GM23338 (cell line): ENCODE results near the gene ADAMTS17. TPM values are rescaled to one million over a fixed set of nuclear protein-coding genes. Genes with fewer than 3 reads are reported as not detected.

Source experiments
- ATAC-seq: fragments of 200-7000 bp; cut with Tn5 transposase; 3 replicates; pipeline ENCODE4 v1.9.1; 2020
- DNase-seq: peaks from one replicate; pipeline ENCODE4 v3.0.0-alpha.2; 2015; ENCODE audit warnings: low spot score
- H2AFZ ChIP-seq: fragments of 200-600 bp; sonication (generic); 2 replicates; pipeline ENCODE4 v1.8.0; 2016; ENCODE audit warnings: antibody characterized with exemption, mild to moderate bottlenecking, moderate library complexity
- H3F3A ChIP-seq: fragments of 200-600 bp; sonication (generic); replicated peaks from 2 replicates; pipeline ENCODE4 v1.8.0; 2017; ENCODE audit warnings: antibody characterized with exemption, mixed run types, low read depth
- H3K27ac ChIP-seq: fragments of 200-600 bp; sonication (generic); 2 replicates; pipeline ENCODE4 v1.6.1; 2016; ENCODE audit warnings: low read depth
- H3K27me3 ChIP-seq: fragments of 200-600 bp; sonication (generic); 2 replicates; pipeline ENCODE4 v1.8.0; 2016; ENCODE audit warnings: mild to moderate bottlenecking, mixed run types, moderate library complexity; ENCODE audit not compliant: insufficient read depth
- H3K36me3 ChIP-seq: fragments of 200-600 bp; sonication (generic); 2 replicates; pipeline ENCODE4 v1.8.0; 2016; ENCODE audit warnings: mild to moderate bottlenecking; ENCODE audit not compliant: insufficient read depth
- H3K4me1 ChIP-seq: fragments of 200-600 bp; sonication (generic); 2 replicates; pipeline ENCODE4 v1.8.0; 2016; ENCODE audit warnings: mild to moderate bottlenecking, moderate library complexity; ENCODE audit not compliant: insufficient read depth
- H3K4me2 ChIP-seq: fragments of 200-600 bp; sonication (generic); 2 replicates; pipeline ENCODE4 v1.7.1; 2017; ENCODE audit warnings: mixed run types
- H3K4me3 ChIP-seq: fragments of 200-600 bp; sonication (generic); 2 replicates; pipeline ENCODE4 v1.6.1; 2016; ENCODE audit warnings: mixed run types
- H3K79me2 ChIP-seq: fragments of 200-600 bp; sonication (generic); replicated peaks from 2 replicates; pipeline ENCODE4 v1.8.0; 2017; ENCODE audit warnings: mild to moderate bottlenecking; ENCODE audit not compliant: insufficient read depth
- H3K9me2 ChIP-seq: fragments of 200-600 bp; sonication (generic); 2 replicates; pipeline ENCODE4 v1.8.0; 2017; ENCODE audit not compliant: insufficient read depth
- H4K20me1 ChIP-seq: fragments of 200-600 bp; sonication (generic); replicated peaks from 2 replicates; pipeline ENCODE4 v1.8.0; 2017; ENCODE audit warnings: mild to moderate bottlenecking; ENCODE audit not compliant: insufficient read depth
- H3K27ac Mint-ChIP-seq: 2 replicates; pipeline ENCODE4 v1.8.0; 2020; ENCODE audit warnings: inconsistent platforms, mild to moderate bottlenecking, moderate library complexity, mixed read lengths
- H3K27me3 Mint-ChIP-seq: 3 replicates; pipeline ENCODE4 v1.8.0; 2022; ENCODE audit warnings: low read depth, mild to moderate bottlenecking, moderate library complexity, mixed read lengths, inconsistent platforms; ENCODE audit not compliant: insufficient read depth, poor library complexity
- H3K36me3 Mint-ChIP-seq: 3 replicates; pipeline ENCODE4 v1.8.0; 2021; ENCODE audit warnings: low read depth, mild to moderate bottlenecking, inconsistent platforms, moderate library complexity, mixed read lengths
- H3K4me1 Mint-ChIP-seq: 3 replicates; pipeline ENCODE4 v1.8.0; 2020; ENCODE audit warnings: mild to moderate bottlenecking, inconsistent platforms, mixed read lengths
- H3K4me3 Mint-ChIP-seq: 3 replicates; pipeline ENCODE4 v1.8.0; 2021; ENCODE audit warnings: moderate library complexity, mild to moderate bottlenecking, inconsistent platforms, mixed read lengths
- H3K9me3 Mint-ChIP-seq: 3 replicates; pipeline ENCODE4 v1.8.0; 2020; ENCODE audit warnings: moderate library complexity, mild to moderate bottlenecking, inconsistent platforms, mixed read lengths
- CREB1 ChIP-seq: fragments of 250-450 bp; sonication (Bioruptor Pico); IDR thresholded peaks from 2 replicates; pipeline ENCODE4 v1.5.0; 2020; ENCODE audit warnings: low read depth, mild to moderate bottlenecking, moderate library complexity
- ETS1 ChIP-seq: IDR thresholded peaks from 2 replicates; pipeline ENCODE4 v1.6.1; 2016; ENCODE audit warnings: antibody characterized with exemption
- EZH2 ChIP-seq: fragments of 200-600 bp; sonication (generic); IDR thresholded peaks from one replicate; pipeline ENCODE4 v1.8.0; 2017; ENCODE audit warnings: antibody characterized with exemption, mild to moderate bottlenecking, low read depth; ENCODE audit not compliant: unreplicated experiment
- JUNB ChIP-seq: IDR thresholded peaks from one replicate; pipeline ENCODE4 v1.6.1; 2016; ENCODE audit warnings: antibody characterized with exemption; ENCODE audit not compliant: unreplicated experiment
- NANOG ChIP-seq: IDR thresholded peaks from 2 replicates; pipeline ENCODE4 v1.6.1; 2016; ENCODE audit warnings: antibody characterized with exemption, borderline replicate concordance
- REST ChIP-seq: IDR thresholded peaks from one replicate; pipeline ENCODE4 v1.6.1; 2018; ENCODE audit warnings: antibody characterized with exemption; ENCODE audit not compliant: unreplicated experiment
- STAT1 ChIP-seq: IDR thresholded peaks from one replicate; pipeline ENCODE4 v1.6.1; 2016; ENCODE audit warnings: antibody characterized with exemption; ENCODE audit not compliant: unreplicated experiment
- ZNF114 ChIP-seq: fragments of 250-450 bp; sonication (Bioruptor Pico); IDR thresholded peaks from 2 replicates; pipeline ENCODE4 v1.5.0; 2020; ENCODE audit warnings: mild to moderate bottlenecking, moderate library complexity
- polyA plus RNA-seq: library from polyadenylated mRNA; unstranded; fragments of >200 nt; fragmentation: Nextera tagmentation; extraction: Ambion mirVana; gene quantifications from 2 replicates; pipeline ENCODE4 v1.2.1, GENCODE V29; 2016
- total RNA-seq: library from RNA; depleted of rRNA; stranded (reverse); fragments of >200 nt; shearing (Covaris generic); gene quantifications from 2 replicates; pipeline ENCODE4 v1.2.3, GENCODE V29; 2014
- TF ChIP-seq, protein P1 (sequence below), 2 experiments: fragments of 200-600 bp in 1 of 2; sonication (generic) in 1 of 2; conservative IDR thresholded peaks; 2 replicates each; pipeline versions ENCODE4 v1.5.1 to v1.6.1; 2016 to 2017; ENCODE audit warnings: antibody characterized with exemption in 2 of 2, low read depth in 2 of 2, mild to moderate bottlenecking in 2 of 2, moderate library complexity in 1 of 2

ADAMTS17 gene
- total and polyA plus RNA-seq, 2 experiments from 2014 or later = 0.60 to 3.8 TPM

DNA sequence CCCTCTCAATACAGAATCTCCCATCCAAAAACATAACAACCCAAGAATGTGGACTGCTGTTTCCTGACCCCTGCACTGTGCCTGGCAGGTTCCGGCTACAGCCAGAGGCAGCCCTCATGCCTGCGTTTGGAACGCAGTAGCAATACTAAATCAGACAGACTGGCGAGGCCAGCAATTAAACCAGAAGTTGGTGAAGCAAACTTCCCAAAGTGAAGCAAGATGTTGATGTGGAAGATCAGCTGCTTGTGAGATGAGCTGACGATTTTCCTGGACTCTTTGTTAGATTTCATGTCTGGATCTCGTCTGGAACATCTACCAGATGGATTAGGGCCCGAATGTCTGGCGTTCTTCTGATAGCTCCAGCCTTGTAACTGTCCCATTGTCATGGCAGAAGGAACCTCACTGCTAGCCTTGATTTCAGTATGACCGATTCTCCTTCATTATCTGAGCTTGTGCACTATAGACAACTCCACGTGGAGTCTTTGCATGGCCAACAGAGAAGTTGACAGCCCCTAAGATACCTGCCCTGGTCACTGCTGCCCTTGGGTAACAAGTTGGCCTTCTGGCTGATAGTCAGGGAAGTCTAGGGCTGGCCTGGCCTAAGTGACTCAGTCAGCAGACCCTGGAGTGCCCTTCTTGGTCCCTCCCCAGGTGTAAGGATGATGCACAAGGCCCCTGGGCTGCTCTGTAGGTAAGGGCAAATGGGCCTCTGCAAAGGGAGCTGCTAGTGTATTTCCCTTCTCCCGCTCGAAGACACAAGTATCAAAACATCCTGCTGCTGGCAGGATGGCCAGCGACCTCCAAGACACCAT, 126.5 kb downstream of the ADAMTS17 start:
- ATAC-seq = no peak
- H3K4me3 Mint-ChIP-seq = no peak overlapping the region

More for the DNA sequence above, 126.5 kb downstream of the ADAMTS17 start:
- TF ChIP-seq CREB1 (no peak), JUNB (no peak), NANOG (no peak), ZNF114 (CRISPR knock-in tag) (no peak), ETS1 (no peak), REST (no peak), STAT1 (no peak), EZH2 (no peak)
- TF ChIP-seq, protein P1, sequence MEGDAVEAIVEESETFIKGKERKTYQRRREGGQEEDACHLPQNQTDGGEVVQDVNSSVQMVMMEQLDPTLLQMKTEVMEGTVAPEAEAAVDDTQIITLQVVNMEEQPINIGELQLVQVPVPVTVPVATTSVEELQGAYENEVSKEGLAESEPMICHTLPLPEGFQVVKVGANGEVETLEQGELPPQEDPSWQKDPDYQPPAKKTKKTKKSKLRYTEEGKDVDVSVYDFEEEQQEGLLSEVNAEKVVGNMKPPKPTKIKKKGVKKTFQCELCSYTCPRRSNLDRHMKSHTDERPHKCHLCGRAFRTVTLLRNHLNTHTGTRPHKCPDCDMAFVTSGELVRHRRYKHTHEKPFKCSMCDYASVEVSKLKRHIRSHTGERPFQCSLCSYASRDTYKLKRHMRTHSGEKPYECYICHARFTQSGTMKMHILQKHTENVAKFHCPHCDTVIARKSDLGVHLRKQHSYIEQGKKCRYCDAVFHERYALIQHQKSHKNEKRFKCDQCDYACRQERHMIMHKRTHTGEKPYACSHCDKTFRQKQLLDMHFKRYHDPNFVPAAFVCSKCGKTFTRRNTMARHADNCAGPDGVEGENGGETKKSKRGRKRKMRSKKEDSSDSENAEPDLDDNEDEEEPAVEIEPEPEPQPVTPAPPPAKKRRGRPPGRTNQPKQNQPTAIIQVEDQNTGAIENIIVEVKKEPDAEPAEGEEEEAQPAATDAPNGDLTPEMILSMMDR (conservative IDR thresholded peaks at IDR 0.05; ENCODE audit: low read depth in 2 of 2) = no peak
- Histone ChIP-seq H3K36me3 (no peaks in the 10 kb centered on the region), H2AFZ (no peak overlapping the region), H3K4me1 (no peaks in the 10 kb centered on the region; the same call in 1 of the 2 replicates), H3K9me2 (no peaks in the 10 kb centered on the region), H3F3A (no peaks in the 10 kb centered on the region), H3K27ac (no peak overlapping the region), H4K20me1 (no peaks in the 10 kb centered on the region), H3K4me2 (no peak overlapping the region), H3K27me3 (no peaks in the 10 kb centered on the region), H3K4me3 (no peak overlapping the region), H3K79me2 (no peaks in the 10 kb centered on the region)
- no peak for DNase-seq
- Mint-ChIP-seq H3K27ac (no peak overlapping the region), H3K9me3 (no peaks in the 10 kb centered on the region), H3K27me3 (peaks cover 4% of the 10 kb centered on the region), H3K4me1 (peaks cover 13% of the 10 kb centered on the region), H3K36me3 (no peaks in the 10 kb centered on the region)
